ENCODE results near the gene SPIRE2.

The SPIRE2 gene

DNA sequence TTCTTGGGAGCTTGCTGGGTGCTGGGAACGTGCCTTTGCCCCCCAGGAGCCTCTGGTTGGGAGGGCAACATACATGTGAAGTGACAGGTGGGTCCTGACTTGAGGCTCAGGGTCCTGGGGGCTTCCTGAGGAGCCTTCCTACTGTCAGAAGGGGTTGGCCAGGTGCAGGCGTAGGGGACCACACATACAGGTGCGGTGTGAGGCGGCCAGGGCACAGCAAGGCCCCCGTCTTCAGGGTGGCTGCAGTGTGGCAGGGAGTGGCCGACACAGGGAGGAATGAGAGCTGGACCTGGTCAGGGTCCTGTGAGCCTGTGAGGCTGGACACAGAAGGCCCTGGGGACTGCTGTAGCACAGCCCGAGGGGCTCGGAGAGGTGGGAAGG, 55.8 kb downstream of the SPIRE2 start:
- TF ChIP-seq, protein P1, sequence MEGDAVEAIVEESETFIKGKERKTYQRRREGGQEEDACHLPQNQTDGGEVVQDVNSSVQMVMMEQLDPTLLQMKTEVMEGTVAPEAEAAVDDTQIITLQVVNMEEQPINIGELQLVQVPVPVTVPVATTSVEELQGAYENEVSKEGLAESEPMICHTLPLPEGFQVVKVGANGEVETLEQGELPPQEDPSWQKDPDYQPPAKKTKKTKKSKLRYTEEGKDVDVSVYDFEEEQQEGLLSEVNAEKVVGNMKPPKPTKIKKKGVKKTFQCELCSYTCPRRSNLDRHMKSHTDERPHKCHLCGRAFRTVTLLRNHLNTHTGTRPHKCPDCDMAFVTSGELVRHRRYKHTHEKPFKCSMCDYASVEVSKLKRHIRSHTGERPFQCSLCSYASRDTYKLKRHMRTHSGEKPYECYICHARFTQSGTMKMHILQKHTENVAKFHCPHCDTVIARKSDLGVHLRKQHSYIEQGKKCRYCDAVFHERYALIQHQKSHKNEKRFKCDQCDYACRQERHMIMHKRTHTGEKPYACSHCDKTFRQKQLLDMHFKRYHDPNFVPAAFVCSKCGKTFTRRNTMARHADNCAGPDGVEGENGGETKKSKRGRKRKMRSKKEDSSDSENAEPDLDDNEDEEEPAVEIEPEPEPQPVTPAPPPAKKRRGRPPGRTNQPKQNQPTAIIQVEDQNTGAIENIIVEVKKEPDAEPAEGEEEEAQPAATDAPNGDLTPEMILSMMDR (conservative IDR thresholded peaks at IDR 0.05; ENCODE audit: low read length) = no peak
- no peak overlapping the region for H3K4me3 ChIP-seq (ENCODE audit: low read length)

DNA sequence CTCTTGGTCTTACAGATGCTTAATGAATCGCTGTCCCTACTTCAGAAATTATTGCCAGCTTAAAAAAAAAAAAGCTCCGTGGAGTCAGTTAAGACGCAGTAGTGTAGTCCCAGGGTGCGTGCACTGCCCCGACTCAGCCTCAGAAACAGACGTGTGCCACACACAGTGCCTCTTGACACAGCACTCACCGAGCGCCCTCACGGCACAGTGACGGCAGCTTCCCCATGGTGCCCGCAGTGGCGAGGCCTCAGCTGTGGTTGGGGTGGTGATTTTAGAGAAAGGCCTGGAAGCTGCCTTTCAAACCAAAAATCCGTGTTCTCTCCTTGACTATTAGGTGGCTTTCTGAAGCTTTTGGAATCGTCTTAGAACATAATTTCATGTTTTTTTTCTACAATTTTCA, 59.0 kb downstream of the SPIRE2 start:
- DNase-seq (ENCODE audit: low read depth) = no peak
- no peak overlapping the region for H3K4me3 ChIP-seq (ENCODE audit: low read length)
- TF ChIP-seq, protein P1 (conservative IDR thresholded peaks at IDR 0.05; ENCODE audit: low read length) = no peak

More for the DNA sequence above, 55.8 kb downstream of the SPIRE2 start:
- DNase-seq (ENCODE audit: low read depth) = no peak

GRCh38 chr16:89890200-89890599, 61.9 kb downstream of the SPIRE2 start:
- H3K4me3 ChIP-seq (ENCODE audit: low read length) = no peak overlapping the region
- TF ChIP-seq, protein P1 (conservative IDR thresholded peaks at IDR 0.05; ENCODE audit: low read length) = no peak
- no peak for DNase-seq (ENCODE audit: low read depth)

DNA sequence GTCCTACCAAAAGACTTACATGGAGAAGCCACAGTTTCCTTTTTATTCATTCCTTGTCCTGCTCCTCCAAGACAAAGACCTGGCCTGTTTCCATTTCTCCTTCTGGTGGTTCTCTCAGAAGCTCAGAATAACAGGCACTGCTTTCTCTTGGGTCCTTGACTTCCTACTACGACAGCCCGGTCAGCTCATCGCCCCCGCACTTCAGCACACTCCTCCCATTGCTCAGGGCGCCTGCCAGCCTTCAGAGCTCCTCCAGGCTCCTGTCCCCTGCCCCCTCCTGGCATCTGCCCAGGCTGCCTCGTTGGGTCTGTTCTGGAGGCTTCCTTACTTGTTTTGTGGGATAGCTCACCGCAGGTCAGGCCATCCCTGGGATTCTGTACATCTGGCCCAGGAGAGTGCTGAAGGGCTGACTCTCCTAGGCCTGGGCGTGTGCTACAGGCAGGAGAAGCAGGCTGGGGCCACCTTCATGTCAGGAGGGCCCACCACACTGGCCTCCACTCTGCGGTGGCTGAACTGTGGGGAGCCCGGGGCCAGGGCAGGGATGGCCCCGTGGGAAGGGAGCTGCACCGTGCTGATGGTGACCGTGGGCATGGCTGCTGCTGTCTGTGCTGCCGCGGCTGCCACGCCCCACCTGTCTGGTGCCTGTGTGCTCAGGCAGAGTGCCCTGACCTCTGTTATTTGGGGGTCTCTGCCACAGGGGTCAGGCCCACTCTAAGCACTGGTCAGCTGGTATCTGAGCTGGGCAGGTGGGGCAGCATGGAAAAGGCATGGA, 62.8 kb downstream of the SPIRE2 start:
- DNase-seq (ENCODE audit: low read depth) = no peak
- H3K4me3 ChIP-seq (ENCODE audit: low read length) = no peak overlapping the region
- TF ChIP-seq, protein P1 (conservative IDR thresholded peaks at IDR 0.05; ENCODE audit: low read length) = no peak

GRCh38 chr16:89892055-89892630, 63.9 kb downstream of the SPIRE2 start:
- no peak overlapping the region for H3K4me3 ChIP-seq (ENCODE audit: low read length)
- TF ChIP-seq, protein P1 (conservative IDR thresholded peaks at IDR 0.05; ENCODE audit: low read length) = no peak
- no peak for DNase-seq (ENCODE audit: low read depth)

GRCh38 chr16:89892635-89893034, 64.4 kb downstream of the SPIRE2 start:
- TF ChIP-seq, protein P1 (conservative IDR thresholded peaks at IDR 0.05; ENCODE audit: low read length) = no peak
- no peak for DNase-seq (ENCODE audit: low read depth)
- H3K4me3 ChIP-seq (ENCODE audit: low read length) = no peak overlapping the region

Data from AG10803 (cell line).